Measurements from ENCODE around the gene TMEM147.

DNA sequence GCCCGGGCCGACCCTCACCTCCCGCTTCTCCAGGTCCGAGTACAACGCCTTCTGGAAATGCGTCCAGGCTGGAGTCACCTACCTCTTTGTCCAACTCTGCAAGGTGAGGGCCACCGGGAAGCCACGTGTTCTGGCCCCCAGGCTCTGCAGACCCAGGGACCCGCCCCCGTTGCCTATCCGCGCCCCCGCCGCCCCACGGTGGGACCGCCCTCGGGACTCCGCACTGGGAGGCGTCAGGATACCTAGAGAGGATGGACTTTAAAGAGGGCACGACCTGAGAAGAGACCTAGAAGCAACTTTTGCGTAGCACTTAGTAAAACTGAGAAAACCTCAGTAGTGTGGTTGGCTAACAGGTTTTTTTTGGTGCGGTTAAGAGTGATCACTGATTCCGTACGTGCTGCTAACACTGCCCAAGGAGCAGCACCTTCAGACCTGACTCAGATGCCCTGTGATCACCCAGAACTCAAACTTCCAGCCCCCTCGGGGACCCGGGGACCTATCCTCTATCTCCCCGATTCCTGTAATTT is 492 bp downstream of the TMEM147 start:
- no peak for TF ChIP-seq POLR2A (IDR thresholded peaks at IDR 0.05)
- TF ChIP-seq CTCF (IDR thresholded peaks at IDR 0.05): no peak
